Stimulated activated CD4-positive, alpha-beta T cell treated with anti-CD3 and anti-CD28 coated beads, Interleukin-4, amount 100 ng/mL, for 48 hours (primary cell): ENCODE data around the gene DTYMK.
"Not testable (repeated sequence)": the region's sequence is repeated elsewhere in the genome, so short reads cannot be mapped to it uniquely, and the experiment has no call there.

Source experiments
- DNase-seq, 2 donors: peaks; one replicate each; pipeline ENCODE4 v3.0.0-alpha.2; 2020; ENCODE audit warnings: low read depth in 2 of 2

Gene DTYMK

DNA sequence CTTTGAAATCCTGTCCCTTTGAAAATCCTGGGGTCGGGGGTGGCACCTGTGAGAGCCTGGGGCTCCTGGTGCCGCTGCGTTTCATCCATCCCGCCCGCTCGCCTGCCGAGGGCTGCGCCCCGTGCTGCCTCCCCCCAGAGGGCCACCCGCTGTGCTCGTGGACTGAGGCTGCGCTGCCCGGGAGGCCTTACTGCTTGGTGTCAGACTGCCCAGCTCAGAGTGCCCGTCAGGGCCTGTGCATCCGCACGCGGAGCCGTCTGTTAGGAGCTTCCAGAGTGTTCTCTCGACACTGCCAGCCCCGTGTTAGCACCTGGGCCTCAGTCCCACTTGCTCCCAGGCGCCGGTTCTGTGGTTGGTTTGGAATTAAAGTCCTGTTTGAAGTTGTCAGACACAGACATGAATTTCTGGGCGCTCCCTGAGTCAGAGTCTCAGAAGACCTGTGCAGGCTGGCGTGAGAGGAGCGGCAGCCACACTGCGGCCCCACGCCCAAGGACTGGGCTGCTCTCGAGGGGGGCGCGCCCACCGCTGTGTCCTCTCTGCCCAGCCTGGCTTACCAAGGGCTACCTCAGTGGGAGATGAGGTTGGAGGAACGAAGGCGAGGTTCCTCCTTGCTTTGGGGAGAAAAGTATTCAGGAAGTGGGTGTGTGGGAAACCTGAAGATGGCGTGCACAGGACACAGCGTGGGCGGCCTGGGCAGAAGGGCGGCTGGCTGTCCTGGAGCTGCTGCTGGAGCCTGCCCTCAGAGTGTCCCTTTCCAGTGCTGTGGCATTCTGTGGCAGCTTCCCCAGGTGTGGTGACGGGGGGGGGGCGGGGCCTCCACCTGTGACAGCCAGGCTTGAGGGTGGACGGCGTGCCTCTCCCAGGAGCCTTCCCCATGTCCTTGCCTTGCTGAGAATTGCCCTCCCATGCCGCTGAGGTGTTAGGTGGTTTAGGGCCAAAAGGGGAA is 14.1 kb downstream of the DTYMK start:
- DNase-seq: no peak

GRCh38 chr2:241671457-241672240 is 15.0 kb downstream of the DTYMK start:
- DNase-seq: no peak

- no peak for DNase-seq
Measured at GRCh38 chr2:241670333-241671110, 16.1 kb downstream of the DTYMK start.

DNA sequence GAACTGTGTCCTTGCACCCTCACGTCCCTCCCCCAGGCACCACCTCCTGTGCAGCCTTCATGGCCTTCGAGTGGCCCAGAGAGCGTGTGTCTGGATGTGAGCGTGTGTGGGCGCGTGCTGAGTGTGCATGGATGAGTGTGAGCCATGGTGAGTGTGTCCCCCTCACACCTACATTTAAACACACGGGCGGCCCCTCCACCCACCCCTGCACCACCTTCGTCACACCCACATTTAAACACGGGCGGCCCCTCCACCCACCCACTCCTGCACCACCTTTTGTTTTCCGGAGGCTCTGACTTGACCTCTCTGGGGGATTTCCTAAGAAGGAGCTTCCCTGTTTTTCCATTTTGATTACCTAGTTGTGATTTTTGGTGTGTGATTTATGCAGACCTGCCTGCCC is 17.8 kb downstream of the DTYMK start:
- DNase-seq: no peak

DNA sequence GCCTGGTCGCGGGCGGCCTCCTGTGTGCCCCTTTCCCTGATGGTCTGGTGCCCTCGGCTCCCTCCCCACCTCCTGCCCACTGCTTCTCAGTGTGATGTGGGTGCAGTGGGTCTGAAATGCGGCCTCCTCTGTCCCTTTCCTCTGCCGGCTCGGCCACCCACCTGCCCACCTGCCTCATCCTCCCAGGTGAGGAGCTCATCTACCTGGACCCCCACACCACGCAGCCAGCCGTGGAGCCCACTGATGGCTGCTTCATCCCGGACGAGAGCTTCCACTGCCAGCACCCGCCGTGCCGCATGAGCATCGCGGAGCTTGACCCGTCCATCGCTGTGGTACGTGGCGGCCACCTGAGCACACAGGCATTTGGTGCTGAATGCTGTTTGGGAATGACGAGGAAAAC is 18.3 kb downstream of the DTYMK start:
- no peak for DNase-seq

DNA sequence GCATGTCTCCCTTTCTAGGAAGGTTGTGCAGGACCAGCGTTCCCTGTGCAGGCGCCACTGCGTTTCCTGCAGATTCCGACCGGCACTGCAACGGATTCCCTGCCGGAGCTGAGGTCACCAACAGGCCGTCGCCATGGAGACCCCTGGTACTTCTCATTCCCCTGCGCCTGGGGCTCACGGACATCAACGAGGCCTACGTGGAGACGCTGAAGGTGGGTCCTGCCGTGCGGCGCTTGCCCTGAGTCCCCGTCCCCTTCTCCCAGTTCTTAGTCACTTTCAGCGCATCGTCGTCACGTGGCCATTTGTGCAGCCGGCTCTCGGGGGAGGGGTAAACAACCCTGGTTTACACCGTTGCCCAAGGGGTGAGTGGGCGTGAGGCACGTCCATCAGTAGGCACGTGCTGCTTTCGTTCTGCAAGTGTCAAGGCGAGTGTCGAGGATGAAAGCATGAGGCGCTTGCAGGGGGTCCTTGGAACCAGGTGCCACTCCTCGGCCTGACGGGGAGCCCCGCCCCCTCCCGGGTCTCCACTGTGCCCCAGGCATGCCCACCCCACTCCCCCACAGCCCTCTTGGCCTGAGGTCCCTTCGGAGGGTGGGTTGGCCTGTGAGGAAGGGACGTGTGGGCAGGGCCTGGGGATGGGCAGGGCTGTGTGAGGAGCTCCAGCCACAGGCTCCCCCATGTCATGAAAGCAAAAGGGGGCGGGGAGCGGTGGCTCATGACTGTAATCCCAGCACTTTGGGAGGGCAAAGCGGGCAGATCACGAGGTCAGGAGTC is 19.8 kb downstream of the DTYMK start:
- DNase-seq: no peak

GRCh38 chr2:241665731-241666440 is 20.7 kb downstream of the DTYMK start:
- DNase-seq: no peak

- not testable (repeated sequence) for DNase-seq
Measured at GRCh38 chr2:241662731-241663130, 23.9 kb downstream of the DTYMK start.

DNA sequence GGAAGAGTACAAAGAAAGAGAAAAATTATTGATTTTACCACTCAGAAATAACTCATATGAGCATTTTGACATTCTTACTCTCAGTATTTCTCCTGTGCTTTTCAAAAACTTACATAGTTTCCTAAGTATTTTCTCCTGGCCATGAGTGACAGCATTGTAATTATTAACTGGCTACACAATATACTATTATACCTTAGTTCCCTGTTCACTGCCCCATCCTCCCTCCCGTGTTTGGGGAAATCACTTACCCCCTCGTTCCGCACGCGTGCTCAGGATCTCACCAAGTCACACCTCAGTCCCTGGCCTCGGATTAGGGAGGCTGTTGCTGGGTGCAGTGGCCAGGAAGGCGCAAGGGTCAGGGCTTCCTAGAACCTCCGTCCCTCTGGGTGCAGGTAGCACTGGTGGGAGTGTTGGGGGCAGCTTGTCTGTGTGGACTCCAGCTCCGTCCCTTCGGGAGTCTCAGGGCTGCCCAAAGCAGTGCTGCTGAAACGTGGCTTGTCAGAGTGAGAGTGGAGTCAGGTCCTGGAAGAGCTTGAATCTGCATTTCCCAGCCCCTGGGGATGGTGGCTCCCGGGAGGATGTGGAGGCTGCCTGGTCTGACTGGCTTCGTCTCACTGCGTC is 25.9 kb downstream of the DTYMK start:
- no peak for DNase-seq

GRCh38 chr2:241659150-241659739 is 27.4 kb downstream of the DTYMK start:
- DNase-seq: peak in 1 of 2 donors; percentile 16

DNA sequence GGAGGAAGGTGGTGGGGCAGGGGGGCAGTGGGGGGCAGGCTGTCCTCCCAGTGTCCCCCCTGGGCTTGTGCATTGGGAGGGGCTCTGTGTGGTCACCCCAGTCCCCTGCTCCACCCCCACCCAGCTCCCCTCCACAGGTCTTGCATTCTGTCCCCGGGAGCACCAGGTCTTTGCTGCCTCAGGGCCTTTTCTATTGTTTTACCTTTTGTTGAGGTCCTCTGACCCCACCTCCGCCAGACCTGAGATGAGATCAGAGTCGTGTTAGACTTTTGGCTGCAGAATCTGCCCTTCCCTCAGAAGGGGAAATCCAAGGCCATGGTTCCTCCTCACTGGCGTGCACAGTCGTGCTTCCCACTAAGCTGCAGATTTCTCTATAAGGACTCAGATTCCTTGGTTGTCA is 28.3 kb downstream of the DTYMK start:
- no peak for DNase-seq

DNA sequence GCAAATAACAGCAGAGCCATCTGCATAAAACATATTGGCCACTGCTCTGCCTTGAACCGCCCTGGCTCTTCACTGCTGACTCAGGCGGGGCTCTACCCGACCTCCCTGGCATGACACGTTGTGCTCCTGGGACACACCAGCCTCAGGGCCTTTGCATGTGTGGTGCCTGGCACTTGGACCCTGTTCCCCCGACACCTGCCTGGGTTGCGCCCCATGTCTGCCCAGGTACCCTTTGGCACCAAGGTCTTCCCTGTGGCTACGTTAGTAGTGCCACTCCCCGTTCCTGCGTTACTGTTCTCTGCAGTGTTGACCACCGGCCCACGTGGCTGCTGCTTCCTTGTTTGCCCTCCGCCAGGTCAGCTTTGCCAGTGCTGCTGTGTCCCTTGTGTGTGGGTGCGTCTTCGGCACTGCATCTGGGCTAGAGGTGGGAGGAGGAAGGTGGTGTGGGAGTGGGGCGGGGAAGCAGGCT is 28.8 kb downstream of the DTYMK start:
- DNase-seq: no peak

DNA sequence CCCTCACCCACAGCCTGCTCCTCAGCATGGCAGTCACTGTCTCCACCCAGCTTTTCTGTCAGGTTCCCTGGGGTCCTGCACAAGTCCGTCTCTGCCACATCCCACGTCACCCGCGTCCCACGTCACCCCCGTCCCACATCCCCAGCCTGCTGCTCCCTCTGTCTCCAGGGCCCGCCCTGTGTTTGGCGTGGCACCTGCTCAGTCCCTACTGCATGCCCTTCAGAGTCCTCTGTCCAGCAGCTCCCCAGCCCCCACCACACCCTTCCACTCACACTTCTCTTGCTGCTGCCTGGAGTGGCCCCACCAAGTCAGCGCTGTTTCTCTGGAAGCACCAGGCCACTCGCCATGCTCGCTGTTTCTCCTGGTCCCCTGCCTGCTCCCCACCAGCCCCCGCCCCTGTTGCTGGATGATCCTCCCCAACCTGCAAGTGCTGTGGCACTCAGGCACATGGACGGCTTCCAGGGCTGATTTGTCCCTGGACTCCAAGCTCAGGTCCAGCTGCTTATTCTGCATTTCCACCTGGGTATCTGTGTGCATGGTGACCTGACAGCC is 30.3 kb downstream of the DTYMK start:
- DNase-seq: no peak

- no peak for DNase-seq
Measured at GRCh38 chr2:241655516-241656189, 31.0 kb downstream of the DTYMK start.

DNA sequence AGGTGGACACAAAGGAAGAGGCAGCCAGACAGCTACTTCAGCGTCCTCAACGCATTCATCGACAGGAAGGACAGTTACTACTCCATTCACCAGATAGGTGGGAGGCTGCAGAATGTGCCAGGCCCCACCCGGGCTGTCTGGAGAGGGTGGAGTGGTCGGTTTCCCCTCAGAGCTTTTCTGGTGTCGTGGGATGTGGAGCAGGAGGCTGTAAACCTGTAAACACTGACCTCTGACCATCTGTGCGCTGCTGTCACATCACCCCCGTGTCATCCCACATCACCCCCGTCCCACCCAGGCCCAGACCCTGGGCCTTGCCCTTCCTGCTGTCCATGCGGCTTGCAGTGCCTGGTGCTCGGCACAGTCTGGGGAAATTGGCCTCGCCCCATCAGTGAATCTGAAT is 32.1 kb downstream of the DTYMK start:
- no peak for DNase-seq

DNA sequence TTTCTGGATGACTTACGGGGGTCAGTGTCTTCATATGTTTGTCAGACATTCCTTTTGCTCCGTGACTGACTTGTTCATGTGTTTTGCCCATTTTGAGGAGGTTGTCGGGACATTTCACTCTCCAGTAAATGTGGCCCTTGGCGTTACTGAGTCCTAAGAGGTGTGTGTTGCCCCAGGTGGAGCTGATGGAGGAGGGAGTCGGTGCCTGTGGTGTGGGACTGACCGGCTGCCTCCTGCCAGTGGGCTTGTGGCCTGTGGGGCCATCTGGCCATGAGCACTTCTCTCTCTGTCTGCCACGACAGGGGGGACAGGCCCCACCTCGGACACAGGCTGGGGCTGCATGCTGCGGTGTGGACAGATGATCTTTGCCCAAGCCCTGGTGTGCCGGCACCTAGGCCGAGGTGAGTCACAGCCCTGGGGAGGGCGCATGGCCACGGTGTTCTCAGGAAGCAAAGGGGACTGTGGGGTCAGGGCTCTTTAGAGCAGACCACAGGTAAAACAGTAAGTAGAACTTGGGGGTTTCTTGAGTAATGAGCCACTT is 33.3 kb downstream of the DTYMK start:
- DNase-seq: no peak

DNA sequence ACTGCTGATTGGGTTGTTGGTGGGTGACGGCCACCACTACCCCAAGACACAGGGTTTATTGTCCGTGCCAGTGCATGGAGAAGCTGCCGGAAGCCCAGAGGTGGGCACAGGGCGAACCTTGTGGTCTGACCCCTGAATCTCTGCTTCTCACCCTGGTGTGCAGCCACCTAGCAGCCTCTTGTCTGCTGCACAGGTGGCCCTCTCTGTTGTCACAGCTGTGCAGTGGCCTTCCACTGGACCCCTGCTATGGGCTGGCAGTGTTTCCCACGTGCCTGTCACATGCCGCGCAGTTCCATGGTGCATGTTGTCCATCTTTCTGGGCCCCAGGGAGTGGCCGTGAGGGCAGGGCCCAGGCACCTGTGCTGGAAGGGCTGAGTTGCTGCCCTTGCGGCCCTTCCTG is 33.9 kb downstream of the DTYMK start:
- no peak for DNase-seq

- no peak for DNase-seq
Measured at GRCh38 chr2:241652142-241652541, 34.5 kb downstream of the DTYMK start.

- no peak for DNase-seq
Measured at GRCh38 chr2:241649927-241650326, 36.7 kb downstream of the DTYMK start.
